Measurements from ENCODE around the gene ALG14. TPM values are rescaled to one million over a fixed set of nuclear protein-coding genes. Genes with fewer than 3 reads are reported as not detected.

Gene ALG14
- total and polyA plus RNA-seq, 2 donors (not counting 1 experiment from before 2014, with no cell fraction given) = 3.5 to 3.8 TPM

GRCh38 chr1:94976971-94977548 lies 95.7 kb downstream of the ALG14 start:
- Histone ChIP-seq H3K9ac (ENCODE audit: insufficient read depth, low read length) (no peak overlapping the region), H3K4me3 (replicated peaks in 1 of 4; ENCODE audit: control extremely low read depth in 1 of 4, insufficient read depth in 1 of 4, low read depth in 3 of 4, low read length in 4 of 4) (no peak overlapping the region), H3K36me3 (ENCODE audit: control insufficient read depth, insufficient read depth, low read length) (no peaks in the 10 kb centered on the region), H3K9me3 (ENCODE audit: control insufficient read depth, insufficient read depth, low read depth, low read length) (no peaks in the 10 kb centered on the region), H3K27ac (ENCODE audit: insufficient read depth, low read length) (no peak overlapping the region), H3K4me2 (ENCODE audit: extremely low read depth, insufficient read depth, low read length) (no peak overlapping the region), H3K27me3 (ENCODE audit: control insufficient read depth, insufficient read depth, low read length) (no peaks in the 10 kb centered on the region), H3K79me2 (ENCODE audit: control insufficient read depth, insufficient read depth, low read length) (no peaks in the 10 kb centered on the region), H3K4me1 (ENCODE audit: control insufficient read depth, extremely low read depth, insufficient read depth, low read length) (peaks cover 15% of the 10 kb centered on the region), H4K20me1 (ENCODE audit: control insufficient read depth, extremely low read depth, insufficient read depth, low read length) (no peaks in the 10 kb centered on the region), H2AFZ (ENCODE audit: low read length) (no peak overlapping the region)
- no peak for DNase-seq (ENCODE audit: low read depth in 2 of 2)
- TF ChIP-seq CTCF (conservative IDR thresholded peaks at IDR 0.05 in 1 of 2, IDR thresholded peaks at IDR 0.05 in 1 of 2; ENCODE audit: low read depth in 1 of 2, low read length in 2 of 2) (no peak), EZH2 (IDR thresholded peaks at IDR 0.05; ENCODE audit: low read length, missing control alignments) (no peak)

DNA sequence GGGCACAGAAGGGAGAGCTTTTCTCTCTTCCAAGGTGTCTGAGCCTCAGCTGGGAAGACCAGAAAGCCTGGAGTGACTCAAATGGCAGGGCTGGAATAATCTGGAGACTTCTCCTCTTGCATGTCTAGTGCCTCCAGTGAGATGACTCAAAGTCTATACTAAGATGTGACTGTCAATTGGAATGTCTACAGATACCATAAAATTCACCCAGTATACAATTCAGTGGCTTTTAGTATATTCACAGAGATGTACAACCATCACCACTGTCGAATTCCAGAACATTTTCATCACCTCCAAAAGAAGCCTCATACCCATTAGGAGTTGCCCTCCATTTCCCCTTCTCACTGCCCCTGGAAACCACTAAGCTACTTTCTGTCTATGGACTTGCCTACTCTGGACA lies 97.9 kb downstream of the ALG14 start:
- H4K20me1 ChIP-seq (ENCODE audit: control insufficient read depth, extremely low read depth, insufficient read depth, low read length) = no peaks in the 10 kb centered on the region
- H3K27ac ChIP-seq (ENCODE audit: insufficient read depth, low read length) = peak overlapping the region; percentile 57
- TF ChIP-seq CTCF (conservative IDR thresholded peaks at IDR 0.05 in 1 of 2, IDR thresholded peaks at IDR 0.05 in 1 of 2; ENCODE audit: low read depth in 1 of 2, low read length in 2 of 2) = no peak
- TF ChIP-seq EZH2 (IDR thresholded peaks at IDR 0.05; ENCODE audit: low read length, missing control alignments) = no peak
- DNase-seq (ENCODE audit: low read depth in 2 of 2) = peak; percentile 34 to 93
- H3K9me3 ChIP-seq (ENCODE audit: control insufficient read depth, insufficient read depth, low read depth, low read length) = no peaks in the 10 kb centered on the region
- peak overlapping the region; percentile 7 for H3K4me2 ChIP-seq (ENCODE audit: extremely low read depth, insufficient read depth, low read length)
- peak overlapping the region in 1 of 4 experiments; percentile 8 for H3K4me3 ChIP-seq (replicated peaks in 1 of 4; ENCODE audit: control extremely low read depth in 1 of 4, insufficient read depth in 1 of 4, low read depth in 3 of 4, low read length in 4 of 4)
- H3K4me1 ChIP-seq (ENCODE audit: control insufficient read depth, extremely low read depth, insufficient read depth, low read length) = peaks cover 17% of the 10 kb centered on the region
- no peaks in the 10 kb centered on the region for H3K79me2 ChIP-seq (ENCODE audit: control insufficient read depth, insufficient read depth, low read length)
- H3K9ac ChIP-seq (ENCODE audit: insufficient read depth, low read length) = no peak overlapping the region
- no peaks in the 10 kb centered on the region for H3K36me3 ChIP-seq (ENCODE audit: control insufficient read depth, insufficient read depth, low read length)
- no peaks in the 10 kb centered on the region for H3K27me3 ChIP-seq (ENCODE audit: control insufficient read depth, insufficient read depth, low read length)
- no peak overlapping the region for H2AFZ ChIP-seq (ENCODE audit: low read length)

DNA sequence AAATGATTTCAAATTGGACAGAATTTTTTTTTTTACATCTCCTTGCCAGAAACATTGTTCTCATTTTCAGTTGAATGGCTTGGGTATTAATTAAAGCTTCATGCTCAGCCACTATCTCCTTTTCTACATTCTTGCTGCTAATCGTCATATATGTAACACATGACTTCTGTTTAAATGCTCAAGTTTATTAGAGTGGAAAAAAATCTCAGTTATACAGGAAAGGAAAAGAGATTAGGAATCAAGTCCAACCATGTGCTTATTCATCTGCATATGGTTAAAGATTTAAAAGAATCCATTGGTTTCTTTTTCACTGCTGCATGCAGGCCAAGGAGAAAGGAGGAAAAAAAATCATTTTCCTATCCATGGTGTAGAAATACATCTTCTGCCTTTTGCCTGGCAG lies 98.5 kb downstream of the ALG14 start:
- H3K27ac ChIP-seq (ENCODE audit: insufficient read depth, low read length) = peak overlapping the region; percentile 57
- no peaks in the 10 kb centered on the region for H3K36me3 ChIP-seq (ENCODE audit: control insufficient read depth, insufficient read depth, low read length)
- H3K79me2 ChIP-seq (ENCODE audit: control insufficient read depth, insufficient read depth, low read length) = no peaks in the 10 kb centered on the region
- peak; percentile 51 to 89 for DNase-seq (ENCODE audit: low read depth in 2 of 2)
- H4K20me1 ChIP-seq (ENCODE audit: control insufficient read depth, extremely low read depth, insufficient read depth, low read length) = no peaks in the 10 kb centered on the region
- peak overlapping the region; percentile 7 for H3K4me2 ChIP-seq (ENCODE audit: extremely low read depth, insufficient read depth, low read length)
- no peak overlapping the region for H2AFZ ChIP-seq (ENCODE audit: low read length)
- no peak overlapping the region for H3K4me3 ChIP-seq (replicated peaks in 1 of 4; ENCODE audit: control extremely low read depth in 1 of 4, insufficient read depth in 1 of 4, low read depth in 3 of 4, low read length in 4 of 4)
- H3K27me3 ChIP-seq (ENCODE audit: control insufficient read depth, insufficient read depth, low read length) = no peaks in the 10 kb centered on the region
- no peaks in the 10 kb centered on the region for H3K9me3 ChIP-seq (ENCODE audit: control insufficient read depth, insufficient read depth, low read depth, low read length)
- no peak overlapping the region for H3K9ac ChIP-seq (ENCODE audit: insufficient read depth, low read length)
- TF ChIP-seq CTCF (conservative IDR thresholded peaks at IDR 0.05 in 1 of 2, IDR thresholded peaks at IDR 0.05 in 1 of 2; ENCODE audit: low read depth in 1 of 2, low read length in 2 of 2) (no peak), EZH2 (IDR thresholded peaks at IDR 0.05; ENCODE audit: low read length, missing control alignments) (no peak)
- peaks cover 17% of the 10 kb centered on the region for H3K4me1 ChIP-seq (ENCODE audit: control insufficient read depth, extremely low read depth, insufficient read depth, low read length)
